Uterus (tissue), 4 donors: ENCODE data around the gene NSD1. TPM values are rescaled to one million over a fixed set of nuclear protein-coding genes. Genes with fewer than 3 reads are reported as not detected.

ENCODE experiments used
- DNase-seq, 2 donors: peaks; one replicate each; pipeline ENCODE4 v3.0.0-alpha.2; 2019 to 2020
- H3K27ac ChIP-seq, 2 donors: fragments of 200-600 bp; sonication (generic); 1 replicate in 1 of 2; 2 replicates in 1 of 2; pipeline ENCODE4 v1.5.1; 2016 to 2018
- H3K27me3 ChIP-seq, 2 donors: fragments of 200-600 bp; sonication (generic); one replicate each; pipeline ENCODE4 v1.5.1; 2018 to 2019; ENCODE audit warnings: control low read depth in 1 of 2
- H3K36me3 ChIP-seq, 2 donors: fragments of 200-600 bp; sonication (generic); one replicate each; pipeline ENCODE4 v1.5.1; 2019; ENCODE audit warnings: control low read depth in 1 of 2
- H3K4me1 ChIP-seq, 2 donors: fragments of 200-600 bp; sonication (generic); one replicate each; pipeline ENCODE4 v1.5.1; 2018 to 2019; ENCODE audit warnings: control low read depth in 1 of 2
- H3K4me3 ChIP-seq, 2 donors: fragments of 200-600 bp; sonication (generic); 1 replicate in 1 of 2; 2 replicates in 1 of 2; pipeline ENCODE4 v1.5.1; 2018 to 2019; ENCODE audit warnings: mild to moderate bottlenecking in 1 of 2
- H3K9me3 ChIP-seq, 2 donors: fragments of 200-600 bp; sonication (generic); one replicate each; pipeline ENCODE4 v1.5.1; 2019; ENCODE audit warnings: control low read depth in 1 of 2
- CTCF ChIP-seq, 4 experiments: fragments of 200-600 bp in 2 of 4; fragments of 450-650 bp in 2 of 4; sonication (generic) in 2 of 4; IDR thresholded peaks; one replicate each; pipeline ENCODE4 v1.5.1; 2016 to 2019; ENCODE audit warnings: antibody characterized with exemption in 4 of 4, mild to moderate bottlenecking in 2 of 4, moderate library complexity in 1 of 4
- POLR2A ChIP-seq, 2 donors: fragments of 450-650 bp; IDR thresholded peaks; one replicate each; pipeline ENCODE4 v1.6.1; 2016; ENCODE audit warnings: antibody characterized with exemption in 2 of 2, mild to moderate bottlenecking in 1 of 2, moderate library complexity in 1 of 2
- intact Hi-C: fragments of 100-400 bp; cut with DNase I; formaldehyde crosslinking; loops from one replicate; pipeline ENCODE4 v1.15.1; 2023; ENCODE audit warnings: low total_unique reads
- total RNA-seq, 4 donors: library from RNA; depleted of rRNA in 3 of 4; stranded (reverse); fragments of >200 nt in 3 of 4; gene quantifications; one replicate each; pipeline versions ENCODE4 v1.1.0 to v1.2.4, GENCODE V29; 2014 to 2023
- donor health status: DM: yes; HTN: yes; CAD: no.

NSD1 gene
- total RNA-seq, 4 donors from 2014 or later: 24.1 to 132 (median 64.6) TPM

- no peak overlapping the region for H3K27ac ChIP-seq
- no peak overlapping the region for H3K4me3 ChIP-seq
- TF ChIP-seq POLR2A (IDR thresholded peaks at IDR 0.05) (no peak), CTCF (IDR thresholded peaks at IDR 0.05) (no peak)
- H3K4me1 ChIP-seq: no peaks in the 10 kb centered on the region
- no peaks in the 10 kb centered on the region for H3K27me3 ChIP-seq
- H3K9me3 ChIP-seq: no peaks in the 10 kb centered on the region
- intact Hi-C loops: no loop called here
- DNase-seq: no peak
- no peaks in the 10 kb centered on the region for H3K36me3 ChIP-seq
Observed at GRCh38 chr5:177105691-177106476, 27.7 kb upstream of the NSD1 start.

DNA sequence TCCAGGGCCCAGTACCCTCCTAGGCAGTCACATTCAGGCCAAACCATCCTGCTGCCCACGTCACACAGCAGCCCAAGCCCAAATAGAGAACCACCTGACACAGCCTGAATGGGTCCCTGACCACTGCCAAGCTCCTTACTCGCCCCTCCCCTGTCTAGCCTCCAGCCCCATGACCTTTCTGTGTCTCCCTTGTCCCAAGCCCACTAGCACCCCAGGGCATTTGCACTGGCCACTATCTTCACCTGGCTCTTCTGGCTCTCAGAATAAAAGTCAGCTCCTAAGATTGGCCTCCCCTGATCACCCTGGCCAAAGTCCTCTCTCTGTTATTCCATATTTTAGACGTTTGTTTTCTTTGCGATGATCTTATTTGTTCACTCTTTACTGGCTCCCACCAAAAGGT lies 26.4 kb upstream of the NSD1 start:
- no peaks in the 10 kb centered on the region for H3K36me3 ChIP-seq
- H3K27me3 ChIP-seq: no peaks in the 10 kb centered on the region
- H3K4me1 ChIP-seq: no peaks in the 10 kb centered on the region
- intact Hi-C loops: no loop called here
- no peaks in the 10 kb centered on the region for H3K9me3 ChIP-seq
- H3K4me3 ChIP-seq: no peak overlapping the region
- no peak overlapping the region for H3K27ac ChIP-seq
- DNase-seq: no peak
- TF ChIP-seq POLR2A (IDR thresholded peaks at IDR 0.05) (no peak), CTCF (IDR thresholded peaks at IDR 0.05) (no peak)

DNA sequence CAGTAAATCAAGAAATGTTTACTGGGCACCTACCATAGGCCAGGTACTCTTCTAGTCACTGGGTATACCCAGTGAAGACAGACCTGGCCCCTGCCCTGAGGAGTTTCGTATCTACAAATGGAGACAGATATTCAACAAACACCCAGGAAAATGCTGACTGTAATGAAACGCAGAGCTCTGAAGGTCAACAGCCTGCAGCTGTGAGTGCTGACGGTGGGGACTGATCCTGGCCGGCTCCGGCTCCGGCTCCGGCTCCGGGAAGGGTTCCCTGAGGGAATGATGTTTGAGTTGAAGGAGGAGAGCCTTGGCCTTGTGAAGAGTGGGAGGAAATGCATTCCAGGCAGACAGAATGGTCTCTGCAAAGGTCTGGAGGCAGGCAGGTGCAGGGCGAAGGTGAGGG lies 23.8 kb upstream of the NSD1 start:
- Histone ChIP-seq H3K27me3 (no peaks in the 10 kb centered on the region), H3K36me3 (no peaks in the 10 kb centered on the region), H3K27ac (no peak overlapping the region), H3K4me1 (no peaks in the 10 kb centered on the region), H3K4me3 (no peak overlapping the region), H3K9me3 (no peaks in the 10 kb centered on the region)
- DNase-seq: peak in 1 of 2 donors; percentile 56
- intact Hi-C loops: loop anchor here (10.0 kb wide), 1 partner anchor 195 kb away; the partner anchor contains the start of genes PRELID1 and RAB24
- TF ChIP-seq CTCF (IDR thresholded peaks at IDR 0.05) (no peak), POLR2A (IDR thresholded peaks at IDR 0.05) (no peak)

DNA sequence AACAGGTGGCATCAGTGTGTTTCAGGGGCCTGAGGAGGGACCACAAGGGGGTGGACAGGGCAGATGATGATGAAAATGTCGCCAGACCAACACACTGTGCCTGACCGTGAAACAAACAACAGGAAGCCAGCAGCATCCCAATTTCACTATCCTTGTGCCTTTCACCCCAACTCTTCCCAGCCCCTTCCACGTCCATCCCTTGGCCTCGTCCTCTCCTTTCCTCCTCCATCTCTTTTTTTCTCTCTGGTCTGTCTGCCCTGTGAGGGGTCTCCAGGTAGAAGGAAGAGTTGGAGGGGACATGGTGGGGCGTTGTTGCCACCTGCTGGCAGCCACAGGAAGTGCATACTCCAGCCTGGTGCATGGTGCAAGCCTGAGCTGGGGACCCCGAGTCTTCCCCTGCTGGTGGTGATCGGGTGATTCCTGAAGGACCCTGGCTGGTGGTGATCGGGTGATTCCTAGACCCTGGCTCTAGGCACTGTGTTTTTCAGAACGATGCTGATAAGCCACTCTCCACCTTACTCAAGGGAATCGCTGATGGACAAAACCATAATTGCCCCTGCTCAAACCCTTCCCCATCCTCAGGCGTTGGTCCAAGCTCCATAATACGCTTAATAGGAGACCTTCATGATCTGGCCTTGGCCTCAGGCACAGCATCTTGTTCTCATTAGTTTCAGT lies 21.7 kb upstream of the NSD1 start:
- TF ChIP-seq POLR2A (IDR thresholded peaks at IDR 0.05) (no peak), CTCF (IDR thresholded peaks at IDR 0.05) (peak; percentile 84 to 91 (median 87))
- H3K4me3 ChIP-seq: no peak overlapping the region
- intact Hi-C loops: loop anchor here (10.0 kb wide), 1 partner anchor 193 kb away; the partner anchor contains the start of genes PRELID1 and RAB24
- no peaks in the 10 kb centered on the region for H3K4me1 ChIP-seq
- no peaks in the 10 kb centered on the region for H3K9me3 ChIP-seq
- DNase-seq: peak; percentile 46 to 63
- H3K27me3 ChIP-seq: no peaks in the 10 kb centered on the region
- no peak overlapping the region for H3K27ac ChIP-seq
- H3K36me3 ChIP-seq: no peaks in the 10 kb centered on the region
